ENCODE measurements around the gene BABAM2. TPM values are rescaled to one million over a fixed set of nuclear protein-coding genes. Genes with fewer than 3 reads are reported as not detected.

Gene BABAM2
- total and polyA plus RNA-seq, 2 experiments from 2014 or later: 35.2 to 46.1 TPM

GRCh38 chr2:28335666-28336065 lies 445.1 kb downstream of the BABAM2 start:
- no peaks in the 10 kb centered on the region for H3K36me3 ChIP-seq (ENCODE audit: low read depth)
- peaks cover 8% of the 10 kb centered on the region; the same call in 1 of the 2 replicates for H3F3A ChIP-seq (ENCODE audit: insufficient read depth)
- H3K27me3 ChIP-seq (replicated peaks; ENCODE audit: insufficient read depth): no peaks in the 10 kb centered on the region
- H3K4me3 ChIP-seq: no peak overlapping the region
- H2AFZ ChIP-seq: no peak overlapping the region
- no peaks in the 10 kb centered on the region for H3K9me2 ChIP-seq (ENCODE audit: insufficient read depth)
- in situ Hi-C loops (cut with MboI): no loop called here
- no peak overlapping the region for H3K27ac ChIP-seq
- H3K4me2 ChIP-seq (ENCODE audit: unreplicated experiment): no peak overlapping the region
- H3K9me3 ChIP-seq (ENCODE audit: low read depth): no peaks in the 10 kb centered on the region
- H4K20me1 ChIP-seq (ENCODE audit: insufficient read depth): no peaks in the 10 kb centered on the region
- no peak overlapping the region for H3K9ac ChIP-seq
- H3K79me2 ChIP-seq (ENCODE audit: insufficient read depth): no peaks in the 10 kb centered on the region
- DNase-seq: no peak
- TF ChIP-seq EZH2 (IDR thresholded peaks at IDR 0.05; ENCODE audit: insufficient read depth, poor library complexity, severe bottlenecking) (no peak), EZH2phosphoT487 (IDR thresholded peaks at IDR 0.05; ENCODE audit: insufficient read depth, low read depth) (no peak)
- H3K4me1 ChIP-seq (ENCODE audit: insufficient read depth): peaks cover 18% of the 10 kb centered on the region
- 94 to 98% methylated on average over 6 of the region's 6 CpGs for WGBS, 2 experiments (ENCODE audit: low coverage in 1 of 2, low lambda C conversion rate in 2 of 2, missing lambda C conversion rate in 2 of 2)

DNA sequence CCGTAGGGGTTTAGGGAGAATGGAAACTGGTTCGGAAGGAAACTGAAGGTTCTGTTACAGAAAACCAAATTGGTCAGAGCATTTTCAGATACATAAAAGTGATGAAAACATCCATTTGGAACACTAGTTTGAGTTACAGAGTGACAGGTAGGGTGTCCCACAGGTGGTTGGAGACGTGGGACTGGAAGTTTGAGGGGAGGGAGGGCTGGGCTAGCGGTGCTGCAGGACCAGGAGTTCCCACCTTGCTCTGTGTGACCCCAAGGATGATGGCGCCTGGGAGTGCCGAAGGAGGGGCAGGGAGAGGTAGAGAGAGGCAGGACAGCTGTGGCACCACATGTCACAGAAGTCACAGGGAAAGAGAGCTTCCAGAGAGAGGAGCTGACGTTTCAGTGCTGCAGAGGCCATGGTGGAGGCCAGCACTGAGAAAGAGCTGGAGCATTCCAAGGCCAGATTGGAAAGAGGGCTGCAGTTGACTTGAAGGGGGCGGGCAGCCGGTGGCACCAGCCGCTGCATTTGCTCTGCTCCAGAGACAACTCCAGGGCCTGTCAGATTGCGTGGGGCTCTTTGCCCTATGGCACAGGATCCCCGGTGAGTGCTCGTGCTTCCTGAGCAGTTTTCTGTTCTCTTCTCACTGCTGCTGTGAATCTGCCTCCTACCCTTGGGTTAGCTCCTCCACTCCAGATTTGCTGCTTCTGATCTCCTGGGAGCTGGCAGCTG lies 445.9 kb downstream of the BABAM2 start:
- H3K4me1 ChIP-seq (ENCODE audit: insufficient read depth): peaks cover 21% of the 10 kb centered on the region
- no peak overlapping the region for H2AFZ ChIP-seq
- H3K27me3 ChIP-seq (replicated peaks; ENCODE audit: insufficient read depth): no peaks in the 10 kb centered on the region
- no peaks in the 10 kb centered on the region for H3K36me3 ChIP-seq (ENCODE audit: low read depth)
- in situ Hi-C loops (cut with MboI): no loop called here
- peaks cover 9% of the 10 kb centered on the region; the same call in 1 of the 2 replicates for H3F3A ChIP-seq (ENCODE audit: insufficient read depth)
- H3K27ac ChIP-seq: no peak overlapping the region
- no peaks in the 10 kb centered on the region for H4K20me1 ChIP-seq (ENCODE audit: insufficient read depth)
- no peak overlapping the region for H3K9ac ChIP-seq
- 87 to 89% methylated on average over 13 of the region's 13 CpGs for WGBS, 2 experiments (ENCODE audit: low coverage in 1 of 2, low lambda C conversion rate in 2 of 2, missing lambda C conversion rate in 2 of 2)
- no peak overlapping the region for H3K4me2 ChIP-seq (ENCODE audit: unreplicated experiment)
- DNase-seq: no peak
- TF ChIP-seq EZH2 (IDR thresholded peaks at IDR 0.05; ENCODE audit: insufficient read depth, poor library complexity, severe bottlenecking): no peak
- TF ChIP-seq EZH2phosphoT487 (IDR thresholded peaks at IDR 0.05; ENCODE audit: insufficient read depth, low read depth): no peak
- H3K9me2 ChIP-seq (ENCODE audit: insufficient read depth): no peaks in the 10 kb centered on the region
- H3K79me2 ChIP-seq (ENCODE audit: insufficient read depth): no peaks in the 10 kb centered on the region
- no peaks in the 10 kb centered on the region for H3K9me3 ChIP-seq (ENCODE audit: low read depth)
- H3K4me3 ChIP-seq: no peak overlapping the region

- Histone ChIP-seq H3K4me1 (ENCODE audit: insufficient read depth) (peaks cover 28% of the 10 kb centered on the region), H3K4me2 (ENCODE audit: unreplicated experiment) (no peak overlapping the region), H3K36me3 (ENCODE audit: low read depth) (no peaks in the 10 kb centered on the region), H3K9ac (no peak overlapping the region), H3K9me3 (ENCODE audit: low read depth) (no peaks in the 10 kb centered on the region), H3K27ac (no peak overlapping the region), H3K4me3 (no peak overlapping the region), H3F3A (ENCODE audit: insufficient read depth) (peaks cover 16% of the 10 kb centered on the region), H3K9me2 (ENCODE audit: insufficient read depth) (no peaks in the 10 kb centered on the region), H3K79me2 (ENCODE audit: insufficient read depth) (no peaks in the 10 kb centered on the region), H4K20me1 (ENCODE audit: insufficient read depth) (no peaks in the 10 kb centered on the region), H2AFZ (no peak overlapping the region), H3K27me3 (replicated peaks; ENCODE audit: insufficient read depth) (no peaks in the 10 kb centered on the region)
- TF ChIP-seq EZH2phosphoT487 (IDR thresholded peaks at IDR 0.05; ENCODE audit: insufficient read depth, low read depth): no peak
- TF ChIP-seq EZH2 (IDR thresholded peaks at IDR 0.05; ENCODE audit: insufficient read depth, poor library complexity, severe bottlenecking): no peak
- in situ Hi-C loops (cut with MboI): no loop called here
- no peak for DNase-seq
- WGBS, 2 experiments (ENCODE audit: low coverage in 1 of 2, low lambda C conversion rate in 2 of 2, missing lambda C conversion rate in 2 of 2): 88 to 90% methylated on average over 14 to 16 of the region's 16 CpGs
Observed at GRCh38 chr2:28336982-28337627, 446.6 kb downstream of the BABAM2 start.

DNA sequence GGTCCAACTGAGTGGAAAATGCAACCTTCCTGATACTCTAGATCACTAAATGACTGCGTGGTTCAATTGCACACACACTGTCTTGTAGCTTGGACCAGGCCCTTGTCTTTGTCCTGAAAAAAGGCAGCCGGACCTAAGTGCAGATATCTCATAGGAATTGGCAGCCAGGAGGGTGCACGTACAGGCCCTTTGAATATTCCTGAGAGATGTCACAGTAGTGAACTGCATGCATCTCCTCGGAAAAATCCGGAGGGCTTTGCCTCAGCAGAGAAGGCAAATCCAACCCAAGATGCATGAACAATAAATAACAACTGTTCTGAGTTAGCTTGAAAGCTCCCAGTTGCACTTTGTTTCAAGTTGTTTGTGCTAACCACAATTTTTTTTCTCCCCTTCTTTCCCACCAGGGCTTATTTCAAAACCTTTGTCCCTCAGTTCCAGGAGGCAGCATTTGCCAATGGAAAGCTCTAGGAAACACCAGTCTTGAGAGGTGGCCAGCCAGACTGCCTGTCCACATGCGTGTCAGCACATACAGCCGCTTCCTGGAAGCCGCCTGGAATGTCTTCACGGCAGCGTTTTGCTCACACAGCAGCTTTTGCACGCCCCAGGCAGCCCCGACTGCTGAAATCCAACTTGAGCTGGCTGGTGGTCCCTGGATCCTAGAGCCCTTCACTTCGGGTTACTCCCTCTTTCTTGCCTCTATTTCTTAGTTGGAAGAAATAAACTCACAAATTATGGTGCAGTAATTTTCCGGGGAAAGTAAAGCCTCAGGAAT lies 447.7 kb downstream of the BABAM2 start:
- Histone ChIP-seq H3K9ac (peak overlapping the region; percentile 45), H3K79me2 (ENCODE audit: insufficient read depth) (no peaks in the 10 kb centered on the region), H3K4me3 (peak overlapping the region; percentile 31), H3K9me3 (ENCODE audit: low read depth) (no peaks in the 10 kb centered on the region), H3K27ac (peak overlapping the region; percentile 63), H3K27me3 (replicated peaks; ENCODE audit: insufficient read depth) (no peaks in the 10 kb centered on the region), H3F3A (ENCODE audit: insufficient read depth) (peaks cover 25% of the 10 kb centered on the region), H4K20me1 (ENCODE audit: insufficient read depth) (no peaks in the 10 kb centered on the region), H3K4me1 (ENCODE audit: insufficient read depth) (peaks cover 39% of the 10 kb centered on the region), H3K4me2 (ENCODE audit: unreplicated experiment) (peak overlapping the region; percentile 67), H2AFZ (peak overlapping the region; percentile 54), H3K36me3 (ENCODE audit: low read depth) (no peaks in the 10 kb centered on the region), H3K9me2 (ENCODE audit: insufficient read depth) (no peaks in the 10 kb centered on the region)
- in situ Hi-C loops (cut with MboI): no loop called here
- 13 to 15% methylated on average over 14 of the region's 14 CpGs for WGBS, 2 experiments (ENCODE audit: low coverage in 1 of 2, low lambda C conversion rate in 2 of 2, missing lambda C conversion rate in 2 of 2)
- no peak for TF ChIP-seq EZH2phosphoT487 (IDR thresholded peaks at IDR 0.05; ENCODE audit: insufficient read depth, low read depth)
- TF ChIP-seq EZH2 (IDR thresholded peaks at IDR 0.05; ENCODE audit: insufficient read depth, poor library complexity, severe bottlenecking): no peak
- DNase-seq: peak; percentile 95
